ENCODE data around the gene KCTD6. TPM values are rescaled to one million over a fixed set of nuclear protein-coding genes. Genes with fewer than 3 reads are reported as not detected.
"Not testable (repeated sequence)": the region's sequence is repeated elsewhere in the genome, so short reads cannot be mapped to it uniquely, and the experiment has no call there.

The KCTD6 gene
- polyA plus RNA-seq, 2 donors: 9.2 to 11.2 TPM

- no peak overlapping the region for H3K4me3 ChIP-seq (ENCODE audit: low read depth in 1 of 2, low read length in 2 of 2)
- H3K27ac ChIP-seq (ENCODE audit: low read depth in 2 of 2, low read length in 1 of 2): no peak overlapping the region
- H3K27me3 ChIP-seq (ENCODE audit: control insufficient read depth in 1 of 2, insufficient read depth in 2 of 2, low read length in 2 of 2): no peaks in the 10 kb centered on the region
- H3K9me3 ChIP-seq (ENCODE audit: control insufficient read depth in 2 of 2, insufficient read depth in 1 of 2, low read depth in 1 of 2, low read length in 1 of 2): no peaks in the 10 kb centered on the region
- WGBS, 2 donors: 91 to 92% methylated on average over 3 of the region's 3 CpGs
- H3K4me1 ChIP-seq (ENCODE audit: control insufficient read depth in 2 of 2, insufficient read depth in 2 of 2, low read length in 1 of 2): peaks cover 0 to 9% of the 10 kb centered on the region in 2 donors
- H3K36me3 ChIP-seq (ENCODE audit: control insufficient read depth in 2 of 2, insufficient read depth in 2 of 2, low read length in 1 of 2): no peaks in the 10 kb centered on the region
Measured at GRCh38 chr3:58521336-58521670, 29.4 kb downstream of the KCTD6 start.

GRCh38 chr3:58521917-58522631 is 30.2 kb downstream of the KCTD6 start:
- 66 to 71% methylated on average over 10 of the region's 10 CpGs for WGBS, 2 donors
- Histone ChIP-seq H3K4me1 (ENCODE audit: control insufficient read depth in 2 of 2, insufficient read depth in 2 of 2, low read length in 1 of 2) (peaks cover 0 to 11% of the 10 kb centered on the region in 2 donors), H3K4me3 (ENCODE audit: low read depth in 1 of 2, low read length in 2 of 2) (no peak overlapping the region), H3K27ac (ENCODE audit: low read depth in 2 of 2, low read length in 1 of 2) (no peak overlapping the region), H3K27me3 (ENCODE audit: control insufficient read depth in 1 of 2, insufficient read depth in 2 of 2, low read length in 2 of 2) (no peaks in the 10 kb centered on the region), H3K36me3 (ENCODE audit: control insufficient read depth in 2 of 2, insufficient read depth in 2 of 2, low read length in 1 of 2) (no peaks in the 10 kb centered on the region), H3K9me3 (ENCODE audit: control insufficient read depth in 2 of 2, insufficient read depth in 1 of 2, low read depth in 1 of 2, low read length in 1 of 2) (no peaks in the 10 kb centered on the region)

GRCh38 chr3:58522759-58523425 is 31.0 kb downstream of the KCTD6 start:
- 86 to 87% methylated on average over 5 of the region's 5 CpGs for WGBS, 2 donors
- Histone ChIP-seq H3K27ac (ENCODE audit: low read depth in 2 of 2, low read length in 1 of 2) (no peak overlapping the region), H3K27me3 (ENCODE audit: control insufficient read depth in 1 of 2, insufficient read depth in 2 of 2, low read length in 2 of 2) (no peaks in the 10 kb centered on the region), H3K36me3 (ENCODE audit: control insufficient read depth in 2 of 2, insufficient read depth in 2 of 2, low read length in 1 of 2) (no peaks in the 10 kb centered on the region), H3K4me3 (ENCODE audit: low read depth in 1 of 2, low read length in 2 of 2) (no peak overlapping the region), H3K9me3 (ENCODE audit: control insufficient read depth in 2 of 2, insufficient read depth in 1 of 2, low read depth in 1 of 2, low read length in 1 of 2) (no peaks in the 10 kb centered on the region), H3K4me1 (ENCODE audit: control insufficient read depth in 2 of 2, insufficient read depth in 2 of 2, low read length in 1 of 2) (peaks cover 0 to 8% of the 10 kb centered on the region in 2 donors)

GRCh38 chr3:58524326-58524888 is 32.5 kb downstream of the KCTD6 start:
- WGBS, 2 donors: 87 to 89% methylated on average over 10 to 11 of the region's 11 CpGs
- Histone ChIP-seq H3K27ac (ENCODE audit: low read depth in 2 of 2, low read length in 1 of 2) (no peak overlapping the region), H3K4me3 (ENCODE audit: low read depth in 1 of 2, low read length in 2 of 2) (no peak overlapping the region), H3K27me3 (ENCODE audit: control insufficient read depth in 1 of 2, insufficient read depth in 2 of 2, low read length in 2 of 2) (no peaks in the 10 kb centered on the region), H3K9me3 (ENCODE audit: control insufficient read depth in 2 of 2, insufficient read depth in 1 of 2, low read depth in 1 of 2, low read length in 1 of 2) (no peaks in the 10 kb centered on the region), H3K36me3 (ENCODE audit: control insufficient read depth in 2 of 2, insufficient read depth in 2 of 2, low read length in 1 of 2) (no peaks in the 10 kb centered on the region), H3K4me1 (ENCODE audit: control insufficient read depth in 2 of 2, insufficient read depth in 2 of 2, low read length in 1 of 2) (peaks cover 0 to 11% of the 10 kb centered on the region in 2 donors)

- Histone ChIP-seq H3K4me3 (ENCODE audit: low read depth in 1 of 2, low read length in 2 of 2) (no peak overlapping the region), H3K27ac (ENCODE audit: low read depth in 2 of 2, low read length in 1 of 2) (no peak overlapping the region), H3K27me3 (ENCODE audit: control insufficient read depth in 1 of 2, insufficient read depth in 2 of 2, low read length in 2 of 2) (no peaks in the 10 kb centered on the region), H3K36me3 (ENCODE audit: control insufficient read depth in 2 of 2, insufficient read depth in 2 of 2, low read length in 1 of 2) (no peaks in the 10 kb centered on the region), H3K9me3 (ENCODE audit: control insufficient read depth in 2 of 2, insufficient read depth in 1 of 2, low read depth in 1 of 2, low read length in 1 of 2) (no peaks in the 10 kb centered on the region), H3K4me1 (ENCODE audit: control insufficient read depth in 2 of 2, insufficient read depth in 2 of 2, low read length in 1 of 2) (peaks cover 4 to 13% of the 10 kb centered on the region in 2 donors)
- WGBS, 2 donors: 76 to 83% methylated on average over 7 of the region's 7 CpGs
Measured at GRCh38 chr3:58526515-58526957, 34.6 kb downstream of the KCTD6 start.

GRCh38 chr3:58527440-58527839 is 35.5 kb downstream of the KCTD6 start:
- not testable (repeated sequence) for H3K4me3 ChIP-seq (ENCODE audit: low read depth in 1 of 2, low read length in 2 of 2); H3K9me3 ChIP-seq (ENCODE audit: control insufficient read depth in 2 of 2, insufficient read depth in 1 of 2, low read depth in 1 of 2, low read length in 1 of 2); H3K27ac ChIP-seq (ENCODE audit: low read depth in 2 of 2, low read length in 1 of 2); H3K27me3 ChIP-seq (ENCODE audit: control insufficient read depth in 1 of 2, insufficient read depth in 2 of 2, low read length in 2 of 2); H3K36me3 ChIP-seq (ENCODE audit: control insufficient read depth in 2 of 2, insufficient read depth in 2 of 2, low read length in 1 of 2)
- WGBS, 2 donors: 85 to 89% methylated on average over 3 of the region's 3 CpGs
- H3K4me1 ChIP-seq (ENCODE audit: control insufficient read depth in 2 of 2, insufficient read depth in 2 of 2, low read length in 1 of 2): peaks cover 4 to 15% of the 10 kb centered on the region in 2 donors

- no peaks in the 10 kb centered on the region for H3K9me3 ChIP-seq (ENCODE audit: control insufficient read depth in 2 of 2, insufficient read depth in 1 of 2, low read depth in 1 of 2, low read length in 1 of 2)
- H3K36me3 ChIP-seq (ENCODE audit: control insufficient read depth in 2 of 2, insufficient read depth in 2 of 2, low read length in 1 of 2): no peaks in the 10 kb centered on the region
- H3K4me3 ChIP-seq (ENCODE audit: low read depth in 1 of 2, low read length in 2 of 2): no peak overlapping the region
- peaks cover 4 to 15% of the 10 kb centered on the region in 2 donors for H3K4me1 ChIP-seq (ENCODE audit: control insufficient read depth in 2 of 2, insufficient read depth in 2 of 2, low read length in 1 of 2)
- H3K27ac ChIP-seq (ENCODE audit: low read depth in 2 of 2, low read length in 1 of 2): no peak overlapping the region
- 38 to 52% methylated on average over 6 of the region's 6 CpGs for WGBS, 2 donors
- H3K27me3 ChIP-seq (ENCODE audit: control insufficient read depth in 1 of 2, insufficient read depth in 2 of 2, low read length in 2 of 2): no peaks in the 10 kb centered on the region
Measured at GRCh38 chr3:58528629-58529028, 36.7 kb downstream of the KCTD6 start.

GRCh38 chr3:58529516-58530353 is 37.8 kb downstream of the KCTD6 start:
- H3K27me3 ChIP-seq (ENCODE audit: control insufficient read depth in 1 of 2, insufficient read depth in 2 of 2, low read length in 2 of 2): no peaks in the 10 kb centered on the region
- H3K36me3 ChIP-seq (ENCODE audit: control insufficient read depth in 2 of 2, insufficient read depth in 2 of 2, low read length in 1 of 2): no peaks in the 10 kb centered on the region
- 70 to 85% methylated on average over 15 of the region's 15 CpGs for WGBS, 2 donors
- H3K9me3 ChIP-seq (ENCODE audit: control insufficient read depth in 2 of 2, insufficient read depth in 1 of 2, low read depth in 1 of 2, low read length in 1 of 2): no peaks in the 10 kb centered on the region
- H3K4me1 ChIP-seq (ENCODE audit: control insufficient read depth in 2 of 2, insufficient read depth in 2 of 2, low read length in 1 of 2): peaks cover 4 to 15% of the 10 kb centered on the region in 2 donors
- no peak overlapping the region for H3K27ac ChIP-seq (ENCODE audit: low read depth in 2 of 2, low read length in 1 of 2)
- no peak overlapping the region for H3K4me3 ChIP-seq (ENCODE audit: low read depth in 1 of 2, low read length in 2 of 2)

GRCh38 chr3:58530354-58530865 is 38.5 kb downstream of the KCTD6 start:
- Histone ChIP-seq H3K9me3 (ENCODE audit: control insufficient read depth in 2 of 2, insufficient read depth in 1 of 2, low read depth in 1 of 2, low read length in 1 of 2) (no peaks in the 10 kb centered on the region), H3K27me3 (ENCODE audit: control insufficient read depth in 1 of 2, insufficient read depth in 2 of 2, low read length in 2 of 2) (no peaks in the 10 kb centered on the region), H3K36me3 (ENCODE audit: control insufficient read depth in 2 of 2, insufficient read depth in 2 of 2, low read length in 1 of 2) (no peaks in the 10 kb centered on the region), H3K4me1 (ENCODE audit: control insufficient read depth in 2 of 2, insufficient read depth in 2 of 2, low read length in 1 of 2) (peaks cover 4 to 16% of the 10 kb centered on the region in 2 donors), H3K4me3 (ENCODE audit: low read depth in 1 of 2, low read length in 2 of 2) (no peak overlapping the region), H3K27ac (ENCODE audit: low read depth in 2 of 2, low read length in 1 of 2) (no peak overlapping the region)
- WGBS, 2 donors: 90 to 93% methylated on average over 18 of the region's 18 CpGs
